RPMI8226 (cell line): ENCODE measurements around the gene KRT9.
"Not testable (repeated sequence)": the region's sequence is repeated elsewhere in the genome, so short reads cannot be mapped to it uniquely, and the experiment has no call there.

Source experiments
- DNase-seq: peaks from one replicate; pipeline ENCODE4 v3.0.0-alpha.2; 2015

The KRT9 gene

GRCh38 chr17:41571561-41572434 is at the start of gene KRT9:
KRT9 (minus strand) TSS chr17:41572059; CDS start chr17:41571992, 67 bp downstream.
- DNase-seq: no peak

- DNase-seq: not testable (repeated sequence)
Measured at GRCh38 chr17:41621435-41621817, 49.6 kb upstream of the KRT9 start.

GRCh38 chr17:41620583-41621434 is 49.0 kb upstream of the KRT9 start:
- DNase-seq: no peak

- DNase-seq: not testable (repeated sequence)
Measured at GRCh38 chr17:41619927-41620582, 48.2 kb upstream of the KRT9 start.

GRCh38 chr17:41619036-41619926 is 47.4 kb upstream of the KRT9 start:
- no peak for DNase-seq

GRCh38 chr17:41618341-41619035 is 46.6 kb upstream of the KRT9 start:
- DNase-seq: no peak

GRCh38 chr17:41617698-41618097 is 45.8 kb upstream of the KRT9 start:
- DNase-seq: peak; percentile 35

- no peak for DNase-seq
Measured at GRCh38 chr17:41617136-41617535, 45.3 kb upstream of the KRT9 start.

- DNase-seq: not testable (repeated sequence)
Measured at GRCh38 chr17:41616486-41616885, 44.6 kb upstream of the KRT9 start.

GRCh38 chr17:41615454-41615853 is 43.6 kb upstream of the KRT9 start:
- DNase-seq: peak; percentile 79

- peak; percentile 54 for DNase-seq
Measured at GRCh38 chr17:41614767-41615166, 42.9 kb upstream of the KRT9 start.

GRCh38 chr17:41614098-41614497 is 42.2 kb upstream of the KRT9 start:
- DNase-seq: no peak

- DNase-seq: no peak
Measured at GRCh38 chr17:41613277-41614082, 41.6 kb upstream of the KRT9 start.

GRCh38 chr17:41612376-41613160 is 40.7 kb upstream of the KRT9 start, which contains the start of gene KRT16:
KRT16 (minus strand) TSS chr17:41612767; CDS start chr17:41612688, 79 bp downstream.
- DNase-seq: peak; percentile 75

- DNase-seq: no peak
Measured at GRCh38 chr17:41610965-41611640, 39.2 kb upstream of the KRT9 start.

GRCh38 chr17:41610061-41610517 is 38.2 kb upstream of the KRT9 start:
- not testable (repeated sequence) for DNase-seq

- DNase-seq: not testable (repeated sequence)
Measured at GRCh38 chr17:41606930-41607329, 35.1 kb upstream of the KRT9 start.

- DNase-seq: no peak
Measured at GRCh38 chr17:41602524-41602923, 30.7 kb upstream of the KRT9 start.

- no peak for DNase-seq
Measured at GRCh38 chr17:41600318-41600717, 28.5 kb upstream of the KRT9 start.
